Measurements from ENCODE around the gene LILRA1. TPM values are rescaled to one million over a fixed set of nuclear protein-coding genes. Genes with fewer than 3 reads are reported as not detected.
"Not testable (repeated sequence)": the region's sequence is repeated elsewhere in the genome, so short reads cannot be mapped to it uniquely, and the experiment has no call there.

LILRA1 gene
- total and polyA plus RNA-seq, 2 donors from 2014 or later, result 0.43 to 2.2 TPM

DNA sequence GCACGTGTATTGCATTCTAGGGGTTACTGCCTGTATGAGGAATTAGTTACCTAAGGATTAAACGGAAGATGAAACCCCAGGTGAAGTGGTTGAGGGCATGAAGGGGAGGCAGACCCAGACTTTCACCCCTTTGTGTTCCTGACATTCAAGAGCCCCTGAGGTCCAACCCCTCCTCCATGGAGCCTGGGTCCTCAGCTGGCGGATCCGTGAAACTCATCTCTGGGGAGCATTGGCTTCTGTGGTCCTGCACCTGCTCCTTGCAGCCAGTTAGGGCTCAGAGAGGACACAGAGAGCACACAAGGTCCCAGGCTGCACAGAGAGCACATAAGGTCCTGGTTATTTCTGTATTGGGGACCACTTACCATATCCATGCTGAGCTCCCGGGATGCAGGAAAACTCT lies 7.0 kb upstream of the LILRA1 start:
- Histone ChIP-seq H3K4me1 (ENCODE audit: control insufficient read depth in 2 of 3, insufficient read depth in 2 of 3, low read depth in 1 of 3, low read length in 3 of 3) (no peaks in the 10 kb centered on the region), H3K27ac (ENCODE audit: low read depth in 2 of 2, low read length in 2 of 2) (no peak overlapping the region), H3K27me3 (ENCODE audit: control insufficient read depth, insufficient read depth, low read length) (no peaks in the 10 kb centered on the region), H3K9me3 (ENCODE audit: control insufficient read depth in 2 of 3, insufficient read depth in 1 of 3, low read length in 3 of 3) (peaks cover 0 to 2% (median 2%) of the 10 kb centered on the region in 3 donors), H3K9ac (ENCODE audit: low read length in 3 of 3) (no peak overlapping the region), H3K36me3 (ENCODE audit: control insufficient read depth in 2 of 3, insufficient read depth in 3 of 3, low read length in 3 of 3) (no peaks in the 10 kb centered on the region), H3K4me3 (ENCODE audit: low read length in 3 of 3) (no peak overlapping the region)
- FAIRE-seq (no peak), DNase-seq (no peak)
- intact Hi-C loops (cut with DNase I), result no loop called here
- TF ChIP-seq CTCF (IDR thresholded peaks at IDR 0.05; ENCODE audit: borderline replicate concordance, extremely low read depth, insufficient read depth), result no peak

DNA sequence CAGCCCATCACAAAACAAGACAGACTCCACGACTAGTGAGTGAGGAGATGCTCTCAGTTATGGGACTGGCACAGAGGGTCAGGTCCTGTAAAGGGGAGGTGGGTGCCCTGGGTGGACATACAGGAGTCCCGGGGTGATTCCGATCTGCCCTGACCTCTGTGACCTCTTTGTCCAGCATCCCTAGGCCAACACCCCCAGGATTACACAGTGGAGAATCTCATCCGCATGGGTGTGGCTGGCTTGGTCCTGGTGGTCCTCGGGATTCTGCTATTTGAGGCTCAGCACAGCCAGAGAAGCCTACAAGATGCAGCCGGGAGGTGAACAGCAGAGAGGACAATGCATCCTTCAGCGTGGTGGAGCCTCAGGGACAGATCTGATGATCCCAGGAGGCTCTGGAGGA lies 6.4 kb upstream of the LILRA1 start:
- Histone ChIP-seq H3K27ac (ENCODE audit: low read depth in 2 of 2, low read length in 2 of 2) (no peak overlapping the region), H3K4me3 (ENCODE audit: low read length in 3 of 3) (no peak overlapping the region), H3K27me3 (ENCODE audit: control insufficient read depth, insufficient read depth, low read length) (no peaks in the 10 kb centered on the region), H3K9ac (ENCODE audit: low read length in 3 of 3) (no peak overlapping the region), H3K4me1 (ENCODE audit: control insufficient read depth in 2 of 3, insufficient read depth in 2 of 3, low read depth in 1 of 3, low read length in 3 of 3) (no peaks in the 10 kb centered on the region), H3K36me3 (ENCODE audit: control insufficient read depth in 2 of 3, insufficient read depth in 3 of 3, low read length in 3 of 3) (no peaks in the 10 kb centered on the region), H3K9me3 (ENCODE audit: control insufficient read depth in 2 of 3, insufficient read depth in 1 of 3, low read length in 3 of 3) (peaks cover 0 to 2% (median 2%) of the 10 kb centered on the region in 3 donors)
- DNase-seq (no peak), FAIRE-seq (no peak)
- intact Hi-C loops (cut with DNase I), result no loop called here
- no peak for TF ChIP-seq CTCF (IDR thresholded peaks at IDR 0.05; ENCODE audit: borderline replicate concordance, extremely low read depth, insufficient read depth)

DNA sequence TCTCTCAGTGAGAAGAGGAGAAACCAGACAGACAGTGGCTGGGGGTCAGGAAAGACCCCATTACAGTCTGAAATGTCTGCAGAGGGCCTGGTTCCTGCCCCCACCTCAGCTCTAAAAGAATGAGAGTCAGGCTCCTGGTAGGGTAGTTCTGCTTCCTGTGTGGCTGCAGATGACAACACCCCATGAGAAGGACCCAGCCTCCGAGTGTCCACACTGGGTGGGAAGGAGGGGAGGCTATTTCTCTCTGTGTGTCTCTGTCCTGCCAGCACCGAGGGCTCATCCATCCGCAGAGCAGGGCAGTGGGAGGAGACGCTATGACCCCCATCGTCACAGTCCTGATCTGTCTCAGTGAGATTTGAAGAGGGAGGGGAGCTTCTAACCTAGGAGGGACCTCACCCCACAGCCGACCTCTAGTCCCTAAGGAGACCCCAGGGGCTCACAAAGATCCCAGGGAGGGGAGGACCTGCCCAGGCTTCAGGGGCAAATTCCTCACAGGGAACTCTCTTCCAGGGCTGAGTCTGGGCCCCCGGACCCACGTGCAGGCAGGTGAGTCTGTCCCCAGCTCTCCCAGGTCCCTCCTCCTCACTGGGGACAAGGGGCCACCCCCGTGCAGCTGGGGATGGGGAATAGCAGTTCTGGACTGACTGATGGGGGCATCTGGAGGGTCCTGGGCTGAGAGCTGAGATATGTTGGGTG lies 647 bp downstream of the LILRA1 start:
- H3K27me3 ChIP-seq (ENCODE audit: control insufficient read depth, insufficient read depth, low read length); H3K36me3 ChIP-seq (ENCODE audit: control insufficient read depth in 2 of 3, insufficient read depth in 3 of 3, low read length in 3 of 3); intact Hi-C loops (cut with DNase I); H3K4me3 ChIP-seq (ENCODE audit: low read length in 3 of 3); FAIRE-seq; H3K9me3 ChIP-seq (ENCODE audit: control insufficient read depth in 2 of 3, insufficient read depth in 1 of 3, low read length in 3 of 3); H3K27ac ChIP-seq (ENCODE audit: low read depth in 2 of 2, low read length in 2 of 2); H3K4me1 ChIP-seq (ENCODE audit: control insufficient read depth in 2 of 3, insufficient read depth in 2 of 3, low read depth in 1 of 3, low read length in 3 of 3); H3K9ac ChIP-seq (ENCODE audit: low read length in 3 of 3): not testable (repeated sequence)
- peak in 1 of 5 donors; percentile 37 for DNase-seq

GRCh38 chr19:54594737-54595136 lies 1.3 kb downstream of the LILRA1 start:
- no peaks in the 10 kb centered on the region for H3K27me3 ChIP-seq (ENCODE audit: control insufficient read depth, insufficient read depth, low read length)
- TF ChIP-seq CTCF (IDR thresholded peaks at IDR 0.05; ENCODE audit: borderline replicate concordance, extremely low read depth, insufficient read depth), result no peak
- H3K4me1 ChIP-seq (ENCODE audit: control insufficient read depth in 2 of 3, insufficient read depth in 2 of 3, low read depth in 1 of 3, low read length in 3 of 3), result no peaks in the 10 kb centered on the region
- H3K36me3 ChIP-seq (ENCODE audit: control insufficient read depth in 2 of 3, insufficient read depth in 3 of 3, low read length in 3 of 3), result no peaks in the 10 kb centered on the region
- no peak overlapping the region for H3K9ac ChIP-seq (ENCODE audit: low read length in 3 of 3)
- peaks cover 0 to 2% (median 2%) of the 10 kb centered on the region in 3 donors for H3K9me3 ChIP-seq (ENCODE audit: control insufficient read depth in 2 of 3, insufficient read depth in 1 of 3, low read length in 3 of 3)
- FAIRE-seq, result no peak
- no peak overlapping the region for H3K27ac ChIP-seq (ENCODE audit: low read depth in 2 of 2, low read length in 2 of 2)
- DNase-seq, result peak in 1 of 5 donors; percentile 29
- no peak overlapping the region for H3K4me3 ChIP-seq (ENCODE audit: low read length in 3 of 3)
- intact Hi-C loops (cut with DNase I), result no loop called here

- H3K9me3 ChIP-seq (ENCODE audit: control insufficient read depth in 2 of 3, insufficient read depth in 1 of 3, low read length in 3 of 3); H3K4me1 ChIP-seq (ENCODE audit: control insufficient read depth in 2 of 3, insufficient read depth in 2 of 3, low read depth in 1 of 3, low read length in 3 of 3); H3K27ac ChIP-seq (ENCODE audit: low read depth in 2 of 2, low read length in 2 of 2); H3K27me3 ChIP-seq (ENCODE audit: control insufficient read depth, insufficient read depth, low read length); H3K36me3 ChIP-seq (ENCODE audit: control insufficient read depth in 2 of 3, insufficient read depth in 3 of 3, low read length in 3 of 3); intact Hi-C loops (cut with DNase I); H3K9ac ChIP-seq (ENCODE audit: low read length in 3 of 3); FAIRE-seq; H3K4me3 ChIP-seq (ENCODE audit: low read length in 3 of 3): not testable (repeated sequence)
- DNase-seq, result peak in 1 of 5 donors; percentile 58
Observed at GRCh38 chr19:54595680-54596436, 2.4 kb downstream of the LILRA1 start.

Measured in kidney (tissue), 14 donors.